Measurements from ENCODE around the gene GSE1.

The GSE1 gene

DNA sequence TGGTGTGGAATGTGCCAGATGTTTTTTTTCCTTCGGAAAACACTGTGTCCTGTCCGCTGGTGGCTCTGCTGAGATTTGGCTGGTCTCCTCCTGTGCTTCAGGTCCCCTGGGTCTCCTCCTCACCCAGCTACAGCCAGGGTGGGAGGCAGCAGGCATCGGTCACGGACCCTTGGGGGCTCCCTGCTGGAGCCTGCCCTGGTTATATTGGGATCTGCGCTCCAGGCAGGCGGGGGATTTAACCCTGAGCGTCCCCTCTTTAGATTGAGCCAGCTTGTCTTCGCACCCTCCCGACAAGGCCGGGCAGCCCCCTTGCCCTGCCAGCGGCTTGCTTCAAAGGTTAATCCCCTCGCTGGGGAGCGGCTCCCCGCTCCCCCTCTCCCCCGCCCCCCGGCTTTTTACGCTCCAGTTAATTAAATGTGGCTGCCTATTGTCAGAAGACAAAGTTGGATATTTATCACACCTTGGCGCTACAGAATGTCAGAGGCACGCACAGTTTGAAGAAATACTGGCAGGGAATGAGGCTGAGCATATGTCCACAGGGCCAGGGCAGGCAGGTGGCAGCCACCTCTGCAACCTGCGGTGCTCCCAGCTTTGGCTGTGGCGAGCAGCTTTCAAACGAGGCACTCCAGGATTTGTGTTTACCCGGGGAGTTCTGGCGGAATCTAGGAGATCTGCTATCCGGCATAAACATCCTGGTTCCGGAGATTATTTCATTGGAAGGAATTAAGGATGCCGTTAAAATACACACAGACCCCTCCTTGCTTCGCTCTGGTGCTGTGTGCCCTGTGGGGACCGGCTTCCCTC, 38.2 kb upstream of the GSE1 start:
- no peak for DNase-seq

DNA sequence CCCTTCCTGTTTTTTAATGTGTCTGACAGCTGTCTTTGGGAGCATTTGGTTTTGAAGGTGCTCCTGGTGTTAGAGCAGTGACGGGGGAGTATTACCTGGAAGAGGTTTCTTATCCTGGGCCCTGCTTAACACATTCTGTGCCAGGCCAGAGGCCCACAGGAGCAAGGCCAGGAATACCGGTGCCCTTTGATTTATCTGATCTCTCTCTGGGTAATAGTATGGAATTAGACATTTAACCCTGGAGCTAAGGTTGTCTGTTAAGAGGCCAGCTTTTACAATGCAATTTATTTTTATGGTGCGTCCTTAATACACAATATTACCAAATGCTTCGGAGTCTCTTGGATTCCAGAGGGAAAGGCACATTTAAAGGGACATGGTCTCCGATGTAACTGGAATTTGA, 37.2 kb upstream of the GSE1 start:
- no peak for DNase-seq

GRCh38 chr16:85576944-85577343, 36.2 kb upstream of the GSE1 start:
- no peak for DNase-seq

DNA sequence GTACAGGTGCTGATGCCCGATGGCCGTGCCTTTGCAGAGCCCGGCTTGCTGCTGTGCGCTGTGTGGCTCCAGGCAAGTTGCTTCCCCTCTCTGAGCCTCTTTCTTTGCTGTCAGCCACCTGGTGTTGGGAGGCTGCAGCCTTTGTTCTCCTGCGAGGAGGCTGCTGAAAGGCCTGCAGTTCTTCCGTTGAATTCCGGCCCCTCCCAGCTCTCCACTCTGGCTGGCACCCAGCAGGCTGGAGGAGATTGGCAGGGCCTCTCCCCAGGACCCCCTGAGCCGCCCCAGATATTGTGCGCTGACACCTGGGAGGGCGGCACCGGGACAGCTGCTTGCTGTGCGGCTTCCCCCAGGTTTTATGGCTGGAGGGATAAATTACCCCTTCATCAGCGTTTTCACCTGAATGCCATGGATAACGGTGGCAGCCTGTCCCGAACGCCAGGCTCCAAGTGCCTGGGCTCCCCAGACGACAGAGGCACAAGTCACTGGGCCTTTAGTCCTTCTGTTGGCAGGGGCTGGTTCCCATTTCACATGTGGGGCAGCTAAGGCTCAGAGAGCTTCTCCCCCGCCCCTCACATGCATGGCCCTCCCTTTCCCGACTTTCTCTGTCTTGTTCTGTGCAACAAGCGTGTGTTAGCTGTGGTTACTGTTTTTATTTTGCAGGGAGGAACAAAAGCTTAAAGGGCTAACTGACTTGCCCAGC, 35.1 kb upstream of the GSE1 start:
- DNase-seq = no peak

GRCh38 chr16:85578599-85578948, 34.5 kb upstream of the GSE1 start:
- no peak for DNase-seq

GRCh38 chr16:85579191-85579590, 33.9 kb upstream of the GSE1 start:
- DNase-seq = no peak

- DNase-seq = no peak
Observed at GRCh38 chr16:85579923-85580580, 33.1 kb upstream of the GSE1 start.

- no peak for DNase-seq
Observed at GRCh38 chr16:85580684-85581083, 32.4 kb upstream of the GSE1 start.

DNA sequence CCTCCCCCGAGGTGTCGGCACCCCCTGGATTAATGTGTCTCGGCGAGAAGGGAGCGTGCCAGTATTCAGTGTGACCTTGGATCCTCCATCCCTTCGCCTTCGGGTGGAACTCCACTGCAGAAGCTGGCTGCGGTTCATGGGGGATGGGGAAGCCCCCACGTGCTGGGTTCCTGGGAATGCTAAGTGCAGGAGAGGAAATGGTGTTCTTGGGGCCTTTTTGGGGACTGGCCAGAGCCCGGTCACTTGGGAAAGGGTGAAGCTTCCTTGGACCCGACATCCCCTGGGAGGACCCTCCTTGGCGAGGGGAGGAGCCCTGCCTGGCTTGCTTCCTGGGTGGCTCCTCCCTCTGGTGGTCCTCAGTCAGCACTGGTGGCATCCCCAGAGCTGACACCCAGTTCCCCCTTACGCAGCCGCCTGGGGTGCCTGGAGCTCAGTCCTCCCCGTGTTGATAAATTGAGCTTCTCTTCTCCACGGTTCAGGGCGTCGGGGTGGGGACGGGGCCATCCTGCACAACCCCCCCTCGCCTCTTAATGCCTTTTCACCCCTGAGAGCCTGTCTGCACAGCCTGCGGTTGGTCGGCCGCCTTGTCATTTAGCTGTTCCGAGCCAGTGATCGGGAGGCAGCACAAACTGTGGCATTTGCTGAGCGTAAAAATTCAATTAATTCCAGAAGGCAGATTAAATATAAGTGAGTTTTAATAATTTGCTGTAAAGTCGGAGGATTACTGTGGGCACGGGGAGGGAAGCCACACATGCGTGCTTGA, 30.7 kb upstream of the GSE1 start:
- peak; percentile 18 for DNase-seq

DNA sequence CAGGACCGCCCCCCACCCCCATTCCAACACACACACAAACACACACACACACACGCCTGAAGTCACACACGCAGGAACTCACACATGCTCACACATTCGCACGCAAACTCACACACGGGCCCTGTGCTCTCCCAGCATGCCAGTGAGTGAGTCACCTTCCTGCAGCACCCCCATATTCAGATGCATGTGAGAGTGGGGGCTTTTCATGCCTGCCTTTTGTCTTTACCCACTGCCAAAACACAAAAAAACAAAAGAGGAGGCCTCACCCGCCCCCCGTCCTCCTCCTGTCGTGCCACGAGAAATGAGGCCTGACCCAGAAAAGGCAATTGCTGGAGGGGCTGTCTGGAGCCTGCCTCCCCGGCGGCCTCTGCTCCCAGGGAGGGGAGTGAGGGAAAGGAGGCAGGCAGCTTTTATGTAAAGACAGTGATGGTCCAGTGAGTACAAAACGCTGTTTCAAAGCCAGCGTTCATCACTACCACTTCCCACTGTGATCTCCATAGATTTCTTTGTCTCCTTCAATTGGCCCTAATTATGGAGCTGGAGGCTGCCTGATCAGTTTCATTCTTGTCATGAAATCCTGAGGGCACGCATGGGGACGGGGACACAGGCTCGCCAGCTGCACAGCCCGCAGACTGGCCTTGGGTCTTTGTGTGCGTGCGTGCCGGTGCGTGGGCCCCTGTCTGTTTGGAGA, 29.5 kb upstream of the GSE1 start:
- peak; percentile 39 for DNase-seq

DNA sequence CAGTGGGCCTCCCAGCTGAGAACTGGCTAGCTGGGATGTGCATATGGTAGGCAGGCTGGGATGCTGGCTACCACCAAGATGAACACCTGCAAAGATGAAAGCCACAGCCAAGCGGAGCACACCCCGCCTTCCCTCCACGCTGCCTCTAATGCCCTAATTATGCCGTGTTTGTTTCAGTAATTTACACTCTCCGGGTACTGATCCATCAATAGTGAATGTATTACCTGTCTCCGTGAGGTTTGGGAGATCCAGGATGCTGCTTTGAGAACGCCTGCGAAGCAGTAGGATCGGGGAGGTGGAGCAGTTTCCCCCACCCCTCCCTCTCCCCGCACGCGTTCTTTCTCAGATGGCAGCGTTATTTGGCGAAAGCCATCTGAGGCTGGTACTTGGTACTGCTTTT, 28.9 kb upstream of the GSE1 start:
- no peak for DNase-seq

- DNase-seq = no peak
Observed at GRCh38 chr16:85584819-85585282, 28.3 kb upstream of the GSE1 start.

DNA sequence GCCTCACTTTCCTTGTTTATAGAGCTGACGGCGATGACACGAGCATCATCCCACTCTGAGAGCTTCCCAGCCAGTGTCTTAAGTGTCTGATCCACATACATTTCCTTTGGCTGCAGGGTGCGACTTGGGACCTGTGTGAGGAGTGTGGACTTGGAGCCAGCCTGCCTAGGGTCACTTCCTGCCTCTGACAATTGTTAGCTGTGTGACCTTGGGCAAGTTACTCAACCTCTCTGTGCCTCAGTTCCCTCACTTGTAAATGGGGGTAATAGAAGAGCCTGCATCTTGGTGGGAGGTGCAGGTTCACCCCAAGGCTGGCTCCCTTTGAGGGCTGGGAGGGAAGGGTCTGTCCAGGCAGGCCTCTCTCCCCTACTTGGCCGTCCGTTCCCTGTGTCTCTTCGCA, 27.4 kb upstream of the GSE1 start:
- DNase-seq = no peak

DNA sequence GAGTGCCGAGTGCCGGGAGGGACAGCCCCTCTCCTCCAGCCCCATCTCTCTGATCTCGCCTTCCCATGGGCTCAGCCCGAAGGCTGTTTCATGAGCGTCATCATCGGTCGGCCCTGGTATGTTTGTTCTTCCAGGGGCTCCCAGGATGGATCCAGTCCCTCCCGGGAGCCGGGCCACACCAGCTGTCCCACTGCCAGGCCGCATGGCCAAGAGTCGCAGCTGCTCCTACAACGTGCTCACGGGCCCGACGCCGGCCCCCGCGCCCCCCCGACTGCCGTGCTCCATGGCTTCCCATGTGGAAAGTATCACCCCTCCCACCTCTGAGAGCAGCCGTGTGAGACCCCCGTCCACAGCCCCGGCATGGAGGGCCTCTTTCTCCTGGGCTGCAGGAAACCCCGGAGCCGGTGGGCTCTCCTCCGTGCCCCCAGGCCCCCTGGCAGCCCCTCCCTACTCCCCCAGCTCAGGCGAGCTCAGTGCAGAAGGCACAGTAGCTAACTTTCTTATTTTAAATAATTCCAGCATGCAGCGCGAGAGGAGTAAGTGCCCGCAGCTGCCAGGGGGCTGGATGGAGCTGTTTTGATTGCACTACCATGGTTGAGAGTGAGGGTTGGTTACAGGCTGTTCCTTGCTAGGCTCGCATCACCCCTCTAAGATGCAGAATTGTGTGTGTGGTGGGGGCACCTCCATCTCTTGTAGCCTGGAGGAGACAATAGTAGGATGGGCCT, 26.6 kb upstream of the GSE1 start:
- peak; percentile 63 for DNase-seq

- no peak for DNase-seq
Observed at GRCh38 chr16:85587762-85588556, 25.2 kb upstream of the GSE1 start.

DNA sequence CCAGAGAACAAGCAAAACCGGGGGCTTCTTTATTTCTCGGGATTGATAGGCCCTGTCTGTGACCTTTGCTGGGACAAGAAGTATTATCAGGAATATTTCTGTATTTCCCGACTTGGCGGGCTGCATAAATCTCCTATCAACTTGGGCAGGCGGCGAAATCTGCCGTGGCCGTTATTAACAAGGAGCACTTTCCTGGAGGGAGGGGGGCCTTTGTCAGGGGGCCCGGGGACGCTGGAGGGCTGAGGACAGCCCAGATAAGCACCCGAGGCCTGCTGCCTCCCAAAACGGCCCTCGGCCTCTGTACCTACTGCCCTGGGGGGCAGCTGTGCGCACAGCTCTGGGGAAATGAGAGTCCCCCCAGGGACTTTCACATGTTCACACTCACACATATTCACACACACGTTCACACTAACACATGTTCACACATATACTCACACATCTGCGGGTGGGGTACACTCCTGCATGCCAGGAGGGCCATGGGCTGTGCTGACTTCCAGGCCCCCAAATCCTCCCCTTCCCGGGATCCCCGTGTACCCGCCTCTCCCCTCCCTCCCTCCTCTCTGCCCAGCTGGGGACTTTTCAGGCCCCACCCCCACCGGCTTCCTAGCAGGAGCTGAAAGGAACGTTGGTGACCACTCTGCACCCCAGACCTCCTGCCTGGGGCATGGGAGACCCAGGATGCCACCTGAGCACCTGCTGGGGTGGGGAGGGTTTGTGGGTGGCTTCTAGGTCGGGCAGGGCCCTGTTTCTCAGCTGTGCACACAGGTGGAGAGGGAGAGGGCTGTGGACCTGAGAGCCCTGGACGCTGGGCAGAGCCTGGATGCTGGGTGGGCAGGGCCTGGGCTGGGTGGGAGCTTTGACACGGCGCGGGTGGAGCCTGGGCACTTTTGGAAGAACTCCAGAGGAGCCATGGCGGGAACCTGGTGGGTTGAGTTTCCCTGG, 24.3 kb upstream of the GSE1 start:
- DNase-seq = no peak

- DNase-seq = no peak
Observed at GRCh38 chr16:85589688-85590505, 23.2 kb upstream of the GSE1 start.

DNA sequence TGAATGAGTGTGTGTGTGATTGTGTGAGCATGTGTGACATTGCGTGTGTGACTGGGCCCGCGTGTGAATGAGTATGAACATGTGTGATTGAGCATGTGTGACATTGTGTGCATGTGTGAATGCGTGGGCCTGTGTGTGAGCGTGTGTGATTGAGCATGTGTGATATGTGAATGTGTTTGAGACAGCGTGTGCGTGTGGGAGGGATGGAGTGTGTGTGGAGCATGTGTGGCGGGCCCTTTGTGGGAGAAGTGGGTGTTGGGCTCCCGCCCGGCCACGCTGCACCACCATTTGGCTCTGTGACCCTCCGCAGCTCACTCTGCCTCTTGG, 22.7 kb upstream of the GSE1 start:
- no peak for DNase-seq

GRCh38 chr16:85591381-85591780, 21.7 kb upstream of the GSE1 start:
- no peak for DNase-seq

All from NCI-H446 treated with DMSO at 0.1 percent for 48 hours (cell line).